HL-60 (cell line): ENCODE results near the gene TMEM44.

Experiments used
- DNase-seq, 2 experiments: peaks; one replicate each; pipeline ENCODE4 v3.0.0-alpha.2; 2010 to 2020; ENCODE audit warnings: low read depth in 1 of 2, low spot score in 1 of 2
- H3K27ac ChIP-seq: fragments of 250-450 bp; sonication (Bioruptor Pico); replicated peaks from 2 replicates; pipeline ENCODE4 v1.5.1; 2020; ENCODE audit warnings: mild to moderate bottlenecking, moderate library complexity
- H3K27me3 ChIP-seq: fragments of 250-450 bp; sonication (Bioruptor Pico); 2 replicates; pipeline ENCODE4 v1.5.1; 2021; ENCODE audit warnings: mild to moderate bottlenecking, moderate library complexity; ENCODE audit not compliant: insufficient read depth, poor library complexity, severe bottlenecking
- H3K4me3 ChIP-seq: replicated peaks from 2 replicates; pipeline ENCODE4 v1.5.1; 2011; ENCODE audit warnings: mild to moderate bottlenecking, control low read depth, low read length; ENCODE audit not compliant: insufficient read depth
- CTCF ChIP-seq: IDR thresholded peaks from one replicate; pipeline ENCODE4 v1.5.1; 2011; ENCODE audit warnings: low read length, control low read depth, inconsistent platforms; ENCODE audit not compliant: insufficient read depth
- GABPA ChIP-seq: IDR thresholded peaks from 2 replicates; pipeline ENCODE4 v1.6.1; 2012; ENCODE audit warnings: low read depth
- POLR2AphosphoS5 ChIP-seq: IDR thresholded peaks from 2 replicates; pipeline ENCODE4 v1.6.1; 2012; ENCODE audit warnings: low read depth
- REST ChIP-seq: IDR thresholded peaks from 2 replicates; pipeline ENCODE4 v1.6.1; 2012; ENCODE audit warnings: low read depth; ENCODE audit not compliant: insufficient replicate concordance
- SPI1 ChIP-seq: IDR thresholded peaks from 2 replicates; pipeline ENCODE4 v1.6.1; 2012; ENCODE audit warnings: low read depth, mild to moderate bottlenecking, borderline replicate concordance

TMEM44 gene

GRCh38 chr3:194588236-194588635, 45.0 kb downstream of the TMEM44 start:
- DNase-seq: no peak
- H3K27ac ChIP-seq: no peak overlapping the region
- H3K27me3 ChIP-seq: no peaks in the 10 kb centered on the region
- TF ChIP-seq POLR2AphosphoS5 (no peak), REST (no peak), SPI1 (no peak), GABPA (no peak), CTCF (no peak)
- no peak overlapping the region for H3K4me3 ChIP-seq

GRCh38 chr3:194587438-194587931, 45.7 kb downstream of the TMEM44 start:
- no peak for TF ChIP-seq CTCF
- TF ChIP-seq POLR2AphosphoS5: no peak
- no peak for TF ChIP-seq SPI1
- TF ChIP-seq REST: no peak
- TF ChIP-seq GABPA: no peak
- peak in 1 of 2 experiments; percentile 22 for DNase-seq
- Histone ChIP-seq H3K27me3 (no peaks in the 10 kb centered on the region), H3K27ac (peak overlapping the region; percentile 30; the same call in 1 of the 2 replicates), H3K4me3 (no peak overlapping the region)

GRCh38 chr3:194586836-194587235, 46.4 kb downstream of the TMEM44 start:
- DNase-seq: peak in 1 of 2 experiments; percentile 66
- no peak overlapping the region for H3K4me3 ChIP-seq
- TF ChIP-seq CTCF (no peak), POLR2AphosphoS5 (no peak), SPI1 (no peak), GABPA (no peak), REST (no peak)
- H3K27ac ChIP-seq: 0 out of 2 replicates have a peak overlapping the region, but pooled peaks have one; percentile 30
- H3K27me3 ChIP-seq: no peaks in the 10 kb centered on the region
